OCI-LY1 (cell line): ENCODE measurements around the gene MMP14.

ENCODE experiments used
- H2AFZ ChIP-seq: fragments of 200-600 bp; sonication (generic), shearing (Covaris generic); 2 replicates; pipeline ENCODE4 v1.6.0; 2014; ENCODE audit warnings: antibody characterized with exemption, mild to moderate bottlenecking, low read length
- H3F3A ChIP-seq: fragments of 200-600 bp; sonication (generic), shearing (Covaris generic); 2 replicates; pipeline ENCODE4 v1.6.0; 2014; ENCODE audit warnings: mild to moderate bottlenecking, antibody characterized with exemption, low read length, moderate library complexity; ENCODE audit not compliant: insufficient read depth
- H3K27ac ChIP-seq: fragments of 200-600 bp; sonication (generic); 2 replicates; pipeline ENCODE4 v1.5.1; 2014; ENCODE audit warnings: low read length, mixed run types, mild to moderate bottlenecking, low read depth; ENCODE audit not compliant: poor library complexity, severe bottlenecking
- H3K27me3 ChIP-seq: fragments of 200-600 bp; sonication (generic); 2 replicates; pipeline ENCODE4 v1.6.0; 2014; ENCODE audit warnings: antibody characterized with exemption, mild to moderate bottlenecking, low read length, moderate library complexity; ENCODE audit not compliant: insufficient read depth
- H3K36me3 ChIP-seq: fragments of 200-600 bp; sonication (generic); 2 replicates; pipeline ENCODE4 v1.6.1; 2014; ENCODE audit warnings: mild to moderate bottlenecking, antibody characterized with exemption, low read length, moderate library complexity, mixed read lengths; ENCODE audit not compliant: insufficient read depth
- H3K4me1 ChIP-seq: fragments of 200-600 bp; sonication (generic); 2 replicates; pipeline ENCODE4 v1.5.1; 2014; ENCODE audit warnings: mild to moderate bottlenecking, low read length, moderate library complexity; ENCODE audit not compliant: insufficient read depth, severe bottlenecking
- H3K4me2 ChIP-seq: fragments of 200-600 bp; sonication (generic), shearing (Covaris generic); 2 replicates; pipeline ENCODE4 v1.6.1; 2014; ENCODE audit warnings: low read length
- H3K4me3 ChIP-seq: fragments of 200-600 bp; sonication (generic); 2 replicates; pipeline ENCODE4 v1.5.1; 2014; ENCODE audit warnings: low read length, low read depth, mild to moderate bottlenecking, mixed read lengths; ENCODE audit not compliant: poor library complexity, severe bottlenecking
- H3K79me2 ChIP-seq: fragments of 200-600 bp; shearing (Covaris generic); 2 replicates; pipeline ENCODE4 v1.6.1; 2016; ENCODE audit warnings: mixed run types, low read length, mixed read lengths; ENCODE audit not compliant: insufficient read depth
- H3K9ac ChIP-seq: fragments of 200-600 bp; sonication (generic), shearing (Covaris generic); 2 replicates; pipeline ENCODE4 v1.6.1; 2014; ENCODE audit warnings: mild to moderate bottlenecking, low read length, mixed read lengths
- H3K9me2 ChIP-seq: fragments of 200-600 bp; sonication (generic), shearing (Covaris generic); 2 replicates; pipeline ENCODE4 v1.6.1; 2014; ENCODE audit warnings: low read depth, mild to moderate bottlenecking, low read length, mixed read lengths
- H3K9me3 ChIP-seq: fragments of 200-600 bp; shearing (Covaris generic); 2 replicates; pipeline ENCODE4 v1.6.1; 2014; ENCODE audit warnings: low read length, mixed read lengths
- H4K20me1 ChIP-seq: fragments of 200-600 bp; sonication (generic), shearing (Covaris generic); 2 replicates; pipeline ENCODE4 v1.6.0; 2016; ENCODE audit warnings: mild to moderate bottlenecking, low read length; ENCODE audit not compliant: insufficient read depth
- CTCF ChIP-seq: fragments of 200-600 bp; sonication (generic), shearing (Covaris generic); IDR thresholded peaks from 2 replicates; pipeline ENCODE4 v1.5.1; 2017; ENCODE audit warnings: mild to moderate bottlenecking, antibody characterized with exemption, low read length, moderate library complexity, mixed read lengths
- EZH2 ChIP-seq: fragments of 200-600 bp; sonication (generic), shearing (Covaris generic); IDR thresholded peaks from 2 replicates; pipeline ENCODE4 v1.8.0; 2017; ENCODE audit warnings: borderline replicate concordance, mixed run types, mild to moderate bottlenecking, antibody characterized with exemption, low read length, moderate library complexity, mixed read lengths

Gene MMP14

GRCh38 chr14:22887990-22888378 is 51.6 kb downstream of the MMP14 start:
- Histone ChIP-seq H3K4me3 (peak overlapping the region; percentile 39), H3K9ac (peak overlapping the region; percentile 30; the same call in 1 of the 2 replicates)

GRCh38 chr14:22888662-22889061 is 52.3 kb downstream of the MMP14 start:
- H3K79me2 ChIP-seq: no peaks in the 10 kb centered on the region
- no peaks in the 10 kb centered on the region for H4K20me1 ChIP-seq
- H3K4me1 ChIP-seq: peaks cover 34% of the 10 kb centered on the region
- H3K36me3 ChIP-seq: no peaks in the 10 kb centered on the region
- no peak overlapping the region for H3K9ac ChIP-seq
- H2AFZ ChIP-seq: no peak overlapping the region
- no peaks in the 10 kb centered on the region for H3K9me2 ChIP-seq
- H3K4me3 ChIP-seq: no peak overlapping the region
- TF ChIP-seq EZH2 (no peak), CTCF (no peak)
- H3F3A ChIP-seq: peaks cover 12% of the 10 kb centered on the region
- H3K9me3 ChIP-seq: no peaks in the 10 kb centered on the region
- H3K27ac ChIP-seq: peak overlapping the region; percentile 83
- H3K27me3 ChIP-seq: 0 out of 2 replicates have a peak, but pooled peaks cover 6% of the 10 kb centered on the region
- H3K4me2 ChIP-seq: peak overlapping the region; percentile 43

More at GRCh38 chr14:22887990-22888378, 51.6 kb downstream of the MMP14 start:
- Histone ChIP-seq H3K9me3 (no peaks in the 10 kb centered on the region), H3F3A (peaks cover 12% of the 10 kb centered on the region), H3K4me2 (peak overlapping the region; percentile 43), H2AFZ (no peak overlapping the region), H3K27me3 (0 out of 2 replicates have a peak, but pooled peaks cover 6% of the 10 kb centered on the region), H3K4me1 (peaks cover 39% of the 10 kb centered on the region), H3K9me2 (no peaks in the 10 kb centered on the region), H3K79me2 (no peaks in the 10 kb centered on the region), H3K27ac (peak overlapping the region; percentile 83), H4K20me1 (no peaks in the 10 kb centered on the region), H3K36me3 (no peaks in the 10 kb centered on the region)
- no peak for TF ChIP-seq CTCF
- no peak for TF ChIP-seq EZH2

DNA sequence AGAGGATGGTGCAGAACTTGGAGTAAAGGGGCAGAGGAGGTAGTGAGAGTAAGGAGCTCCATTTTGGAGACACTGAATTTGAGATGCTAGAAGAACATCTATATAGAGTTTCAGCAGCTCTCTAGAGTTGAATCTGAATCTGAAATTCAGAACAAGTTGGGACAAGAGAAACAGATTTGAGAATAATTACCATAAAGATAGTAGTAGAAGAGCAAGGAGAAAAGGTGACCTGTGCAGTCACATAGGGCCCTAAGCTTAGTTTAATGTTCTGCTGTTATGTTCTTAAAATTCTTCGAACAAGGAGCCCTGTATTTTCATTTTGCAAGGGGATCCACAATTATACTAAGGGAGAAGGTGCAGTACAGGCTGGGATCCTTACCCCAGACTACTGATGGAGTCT is 54.0 kb downstream of the MMP14 start:
- no peak overlapping the region for H3K4me2 ChIP-seq
- no peak overlapping the region for H3K27ac ChIP-seq
- H3K4me1 ChIP-seq: peaks cover 34% of the 10 kb centered on the region
- H2AFZ ChIP-seq: no peak overlapping the region
- peaks cover 12% of the 10 kb centered on the region for H3F3A ChIP-seq
- no peaks in the 10 kb centered on the region for H4K20me1 ChIP-seq
- no peak overlapping the region for H3K9ac ChIP-seq
- H3K9me3 ChIP-seq: no peaks in the 10 kb centered on the region
- H3K27me3 ChIP-seq: no peaks in the 10 kb centered on the region
- no peaks in the 10 kb centered on the region for H3K9me2 ChIP-seq
- H3K79me2 ChIP-seq: no peaks in the 10 kb centered on the region
- TF ChIP-seq CTCF: no peak
- TF ChIP-seq EZH2: no peak
- H3K36me3 ChIP-seq: no peaks in the 10 kb centered on the region
- H3K4me3 ChIP-seq: no peak overlapping the region
